HL-60 (cell line): ENCODE results near the gene SLITRK3.

Experiments used
- DNase-seq, 2 experiments: peaks; one replicate each; pipeline ENCODE4 v3.0.0-alpha.2; 2010 to 2020; ENCODE audit warnings: low read depth in 1 of 2, low spot score in 1 of 2
- H3K27ac ChIP-seq: fragments of 250-450 bp; sonication (Bioruptor Pico); replicated peaks from 2 replicates; pipeline ENCODE4 v1.5.1; 2020; ENCODE audit warnings: mild to moderate bottlenecking, moderate library complexity
- H3K27me3 ChIP-seq: fragments of 250-450 bp; sonication (Bioruptor Pico); 2 replicates; pipeline ENCODE4 v1.5.1; 2021; ENCODE audit warnings: mild to moderate bottlenecking, moderate library complexity; ENCODE audit not compliant: insufficient read depth, poor library complexity, severe bottlenecking
- H3K4me3 ChIP-seq: replicated peaks from 2 replicates; pipeline ENCODE4 v1.5.1; 2011; ENCODE audit warnings: mild to moderate bottlenecking, control low read depth, low read length; ENCODE audit not compliant: insufficient read depth
- GABPA ChIP-seq: IDR thresholded peaks from 2 replicates; pipeline ENCODE4 v1.6.1; 2012; ENCODE audit warnings: low read depth
- POLR2AphosphoS5 ChIP-seq: IDR thresholded peaks from 2 replicates; pipeline ENCODE4 v1.6.1; 2012; ENCODE audit warnings: low read depth
- SPI1 ChIP-seq: IDR thresholded peaks from 2 replicates; pipeline ENCODE4 v1.6.1; 2012; ENCODE audit warnings: low read depth, mild to moderate bottlenecking, borderline replicate concordance
- TF ChIP-seq, protein P1 (sequence below): IDR thresholded peaks from 2 replicates; pipeline ENCODE4 v1.6.1; 2012; ENCODE audit warnings: low read depth; ENCODE audit not compliant: insufficient replicate concordance
- TF ChIP-seq, protein P2 (sequence below): IDR thresholded peaks from one replicate; pipeline ENCODE4 v1.5.1; 2011; ENCODE audit warnings: low read length, control low read depth, inconsistent platforms; ENCODE audit not compliant: insufficient read depth

SLITRK3 gene

DNA sequence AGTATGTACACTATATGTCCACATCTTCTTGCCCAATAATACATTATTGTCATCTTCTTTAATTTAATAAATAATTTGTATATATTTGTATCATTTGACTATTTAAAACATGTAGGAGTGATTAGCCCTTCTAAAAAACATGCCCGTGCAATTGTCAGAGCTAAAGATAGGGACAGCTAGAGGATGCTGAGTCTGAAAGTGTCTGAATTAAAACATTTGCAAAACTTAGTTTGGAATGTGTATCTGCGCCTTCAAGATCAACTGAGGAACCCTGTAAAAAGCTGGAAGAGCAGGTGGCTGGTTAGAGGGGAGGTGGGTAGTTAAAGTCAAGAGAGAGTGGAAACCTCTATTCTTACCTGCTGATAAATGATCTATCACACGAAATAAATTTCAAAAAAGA, 4.7 kb downstream of the SLITRK3 start:
- TF ChIP-seq SPI1: no peak
- TF ChIP-seq, protein P1, sequence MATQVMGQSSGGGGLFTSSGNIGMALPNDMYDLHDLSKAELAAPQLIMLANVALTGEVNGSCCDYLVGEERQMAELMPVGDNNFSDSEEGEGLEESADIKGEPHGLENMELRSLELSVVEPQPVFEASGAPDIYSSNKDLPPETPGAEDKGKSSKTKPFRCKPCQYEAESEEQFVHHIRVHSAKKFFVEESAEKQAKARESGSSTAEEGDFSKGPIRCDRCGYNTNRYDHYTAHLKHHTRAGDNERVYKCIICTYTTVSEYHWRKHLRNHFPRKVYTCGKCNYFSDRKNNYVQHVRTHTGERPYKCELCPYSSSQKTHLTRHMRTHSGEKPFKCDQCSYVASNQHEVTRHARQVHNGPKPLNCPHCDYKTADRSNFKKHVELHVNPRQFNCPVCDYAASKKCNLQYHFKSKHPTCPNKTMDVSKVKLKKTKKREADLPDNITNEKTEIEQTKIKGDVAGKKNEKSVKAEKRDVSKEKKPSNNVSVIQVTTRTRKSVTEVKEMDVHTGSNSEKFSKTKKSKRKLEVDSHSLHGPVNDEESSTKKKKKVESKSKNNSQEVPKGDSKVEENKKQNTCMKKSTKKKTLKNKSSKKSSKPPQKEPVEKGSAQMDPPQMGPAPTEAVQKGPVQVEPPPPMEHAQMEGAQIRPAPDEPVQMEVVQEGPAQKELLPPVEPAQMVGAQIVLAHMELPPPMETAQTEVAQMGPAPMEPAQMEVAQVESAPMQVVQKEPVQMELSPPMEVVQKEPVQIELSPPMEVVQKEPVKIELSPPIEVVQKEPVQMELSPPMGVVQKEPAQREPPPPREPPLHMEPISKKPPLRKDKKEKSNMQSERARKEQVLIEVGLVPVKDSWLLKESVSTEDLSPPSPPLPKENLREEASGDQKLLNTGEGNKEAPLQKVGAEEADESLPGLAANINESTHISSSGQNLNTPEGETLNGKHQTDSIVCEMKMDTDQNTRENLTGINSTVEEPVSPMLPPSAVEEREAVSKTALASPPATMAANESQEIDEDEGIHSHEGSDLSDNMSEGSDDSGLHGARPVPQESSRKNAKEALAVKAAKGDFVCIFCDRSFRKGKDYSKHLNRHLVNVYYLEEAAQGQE: no peak
- TF ChIP-seq, protein P2, sequence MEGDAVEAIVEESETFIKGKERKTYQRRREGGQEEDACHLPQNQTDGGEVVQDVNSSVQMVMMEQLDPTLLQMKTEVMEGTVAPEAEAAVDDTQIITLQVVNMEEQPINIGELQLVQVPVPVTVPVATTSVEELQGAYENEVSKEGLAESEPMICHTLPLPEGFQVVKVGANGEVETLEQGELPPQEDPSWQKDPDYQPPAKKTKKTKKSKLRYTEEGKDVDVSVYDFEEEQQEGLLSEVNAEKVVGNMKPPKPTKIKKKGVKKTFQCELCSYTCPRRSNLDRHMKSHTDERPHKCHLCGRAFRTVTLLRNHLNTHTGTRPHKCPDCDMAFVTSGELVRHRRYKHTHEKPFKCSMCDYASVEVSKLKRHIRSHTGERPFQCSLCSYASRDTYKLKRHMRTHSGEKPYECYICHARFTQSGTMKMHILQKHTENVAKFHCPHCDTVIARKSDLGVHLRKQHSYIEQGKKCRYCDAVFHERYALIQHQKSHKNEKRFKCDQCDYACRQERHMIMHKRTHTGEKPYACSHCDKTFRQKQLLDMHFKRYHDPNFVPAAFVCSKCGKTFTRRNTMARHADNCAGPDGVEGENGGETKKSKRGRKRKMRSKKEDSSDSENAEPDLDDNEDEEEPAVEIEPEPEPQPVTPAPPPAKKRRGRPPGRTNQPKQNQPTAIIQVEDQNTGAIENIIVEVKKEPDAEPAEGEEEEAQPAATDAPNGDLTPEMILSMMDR: no peak
- no peak for TF ChIP-seq GABPA
- no peak for TF ChIP-seq POLR2AphosphoS5
- no peak overlapping the region for H3K27ac ChIP-seq
- H3K4me3 ChIP-seq: no peak overlapping the region
- peaks cover 22% of the 10 kb centered on the region for H3K27me3 ChIP-seq
- no peak for DNase-seq

DNA sequence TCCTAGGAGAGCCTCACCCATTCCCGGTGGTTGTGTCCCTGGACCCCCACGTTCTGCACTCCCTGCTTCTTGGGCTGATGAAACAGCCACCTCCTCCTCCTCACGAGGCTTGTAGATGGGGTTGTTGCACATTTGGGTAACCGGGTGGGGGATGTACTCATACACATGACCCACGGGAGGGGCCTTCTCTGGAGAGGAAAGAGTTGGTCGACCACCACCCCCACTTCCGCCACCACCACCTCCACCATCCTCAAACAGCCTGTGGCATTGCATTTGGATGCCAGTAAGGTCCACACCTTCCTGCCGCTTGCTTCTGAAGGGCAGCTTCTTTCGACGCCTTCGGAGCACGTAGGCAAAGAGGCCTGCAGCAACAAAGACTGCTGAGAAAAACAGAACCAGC, 7.7 kb downstream of the SLITRK3 start:
- no peak for DNase-seq
- no peaks in the 10 kb centered on the region for H3K27me3 ChIP-seq
- H3K27ac ChIP-seq: no peak overlapping the region
- TF ChIP-seq GABPA (no peak), POLR2AphosphoS5 (no peak), SPI1 (no peak)
- TF ChIP-seq, protein P1: no peak
- TF ChIP-seq, protein P2: no peak
- H3K4me3 ChIP-seq: no peak overlapping the region

DNA sequence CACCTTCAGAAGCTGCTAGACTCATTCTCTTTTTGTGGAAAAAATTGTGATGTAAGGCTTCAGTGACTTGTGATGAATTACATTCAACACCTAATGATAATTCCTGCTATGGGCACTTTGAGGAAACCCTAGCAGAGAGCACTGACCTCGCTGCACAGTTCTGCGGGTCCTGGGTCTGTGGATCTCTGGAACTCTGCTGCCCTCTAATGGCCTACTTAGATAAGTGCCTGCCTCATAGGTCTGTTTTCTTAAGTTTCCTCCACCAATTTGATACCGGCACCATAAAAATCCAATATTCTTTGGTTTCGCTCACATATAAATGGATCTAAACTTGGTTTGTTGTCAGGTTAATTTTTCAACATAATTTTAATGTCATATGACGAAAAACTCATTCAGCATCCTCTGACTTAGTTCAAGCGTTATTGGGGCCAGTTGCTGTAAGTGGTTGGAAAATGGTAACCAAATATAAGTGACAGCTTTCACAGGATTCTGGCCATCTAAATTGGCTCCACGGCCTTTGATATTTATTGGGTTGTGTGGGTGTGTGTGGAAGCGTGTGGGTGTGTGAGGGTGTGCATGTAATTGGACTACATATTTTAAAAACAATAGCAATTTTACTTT, 10.4 kb downstream of the SLITRK3 start:
- no peak overlapping the region for H3K27ac ChIP-seq
- H3K27me3 ChIP-seq: no peaks in the 10 kb centered on the region
- DNase-seq: peak; percentile 3 to 52
- TF ChIP-seq, protein P1: no peak
- no peak for TF ChIP-seq POLR2AphosphoS5
- TF ChIP-seq, protein P2: peak; percentile 59
- no peak for TF ChIP-seq SPI1
- TF ChIP-seq GABPA: no peak
- no peak overlapping the region for H3K4me3 ChIP-seq
